Aorta (tissue), 5 donors: ENCODE data around the gene KIAA0408. TPM values are rescaled to one million over a fixed set of nuclear protein-coding genes. Genes with fewer than 3 reads are reported as not detected.

Source experiments
- ATAC-seq: fragments of 200-7000 bp; cut with Tn5 transposase; one replicate; pipeline ENCODE4 v1.9.1; 2022; ENCODE audit warnings: moderate library complexity; ENCODE audit not compliant: low FRiP score
- DNase-seq, 2 donors: peaks; one replicate each; pipeline ENCODE4 v3.0.0-alpha.2; 2020
- H3K27ac ChIP-seq, 2 donors: one replicate each; pipeline ENCODE4 v1.5.1; 2013; ENCODE audit warnings: low read length in 2 of 2, mild to moderate bottlenecking in 2 of 2, moderate library complexity in 2 of 2, control low read depth in 1 of 2, inconsistent platforms in 1 of 2, low read depth in 1 of 2
- H3K27me3 ChIP-seq, 2 donors: one replicate each; pipeline ENCODE4 v1.6.1; 2013; ENCODE audit warnings: control low read depth in 1 of 2, low read length in 1 of 2, mild to moderate bottlenecking in 1 of 2, moderate library complexity in 1 of 2; ENCODE audit not compliant: insufficient read depth in 2 of 2, control insufficient read depth in 1 of 2
- H3K36me3 ChIP-seq, 2 donors: one replicate each; pipeline ENCODE4 v1.6.1; 2013; ENCODE audit warnings: control low read depth in 1 of 2, low read length in 1 of 2, mild to moderate bottlenecking in 1 of 2; ENCODE audit not compliant: insufficient read depth in 2 of 2, control insufficient read depth in 1 of 2
- H3K4me1 ChIP-seq, 2 donors: one replicate each; pipeline ENCODE4 v1.6.1; 2013; ENCODE audit warnings: low read length in 2 of 2, control low read depth in 1 of 2, mild to moderate bottlenecking in 1 of 2, moderate library complexity in 1 of 2; ENCODE audit not compliant: insufficient read depth in 2 of 2, control insufficient read depth in 1 of 2
- H3K4me3 ChIP-seq, 2 donors: one replicate each; pipeline ENCODE4 v1.5.1; 2013; ENCODE audit warnings: low read length in 2 of 2, control low read depth in 1 of 2, mild to moderate bottlenecking in 1 of 2
- H3K9me3 ChIP-seq: one replicate; pipeline ENCODE4 v1.6.1; 2013; ENCODE audit warnings: mild to moderate bottlenecking, low read length; ENCODE audit not compliant: control insufficient read depth
- WGBS, 2 donors: extraction: QIAGEN DNeasy Blood & Tissue Kit; methylation state at CpG; one replicate each; pipeline ENCODE4 v1.1.7; 2013; 5-methylcytosine and 5-hydroxymethylcytosine counted together
- intact Hi-C, 2 donors: fragments of 100-400 bp; cut with DNase I; formaldehyde crosslinking; loops; one replicate each; pipeline versions ENCODE4 v1.14.2 to v1.15.0; 2022
- long read RNA-seq, 2 donors: library from polyadenylated mRNA; unstranded; transcript quantifications; one replicate each; pipeline ENCODE4 v2.0.0, GENCODE V29; 2020 to 2021
- polyA plus RNA-seq, 2 donors: library from polyadenylated mRNA; stranded (reverse); fragments of 200-250 nt; gene quantifications; one replicate each; pipeline ENCODE4 v1.2.3, GENCODE V29; 2013
- total RNA-seq, 2 donors: library from RNA; stranded (reverse); fragmentation: NEBNext Ultra II Directional; extraction: Animal tissue kit (Norgen Biotek cat#: 25700); gene quantifications; one replicate each; pipeline ENCODE4 v1.2.1, GENCODE V29; 2021
- donor health status: healthy with polysubstance abuse.
- donor health status: Bipolar disorder and iron deficiency.
- donor health status: DM: no; HTN: no; CAD: no.
- donor health status: DM: no; HTN: no; CAD: no.
- donor health status: DM: yes; HTN: yes; CAD: no.

Gene KIAA0408
- total RNA-seq (1 to 10 TPM; 1.9 to 6.2 TPM), polyA plus RNA-seq (1 to 10 TPM in 1 of 2 donors, under 1 TPM in 1; 0.63 to 4.2 TPM)
- long read RNA-seq, donor 1 = 0 reads
- long read RNA-seq, donor 2, partial matches to known transcripts = 1 of 1 reads
- long read RNA-seq, donor 2, other reads (novel, unspliced or antisense) = 0 of 1 reads

DNA sequence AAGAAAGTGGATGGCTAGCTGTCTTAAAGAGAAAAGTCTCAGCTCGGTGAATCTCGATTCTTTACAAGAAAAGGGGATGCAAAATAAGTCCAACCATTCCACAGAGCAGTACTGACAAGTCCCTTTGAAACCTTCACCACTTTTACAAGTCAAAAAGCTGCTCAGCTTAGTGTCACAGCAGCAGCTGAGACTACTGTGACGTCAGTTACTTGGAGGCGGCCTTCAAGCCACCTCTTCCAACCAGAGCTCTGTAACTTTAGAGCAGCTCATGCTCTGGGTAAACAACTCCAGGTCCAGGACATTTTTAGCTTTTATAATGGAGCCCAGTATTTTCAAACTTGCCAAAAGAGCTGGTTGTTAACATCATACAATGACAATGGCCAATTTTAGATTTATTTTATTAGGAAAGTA lies at the start of gene KIAA0408:
Gene KIAA0408 (minus strand): TSS at position 159 of the 411 bp plus-strand sequence. CDS start 5,408 bp downstream, outside the sequence.
- intact Hi-C loops = no loop called here
- Histone ChIP-seq H3K4me3 (peak within 1 kb of the TSS; percentile 67 to 80), H3K4me1 (peaks cover 0 to 3% of the 10 kb centered on the region in 2 donors), H3K27ac (peak within 1 kb of the TSS; percentile 43 to 91), H3K36me3 (no peaks in the 10 kb centered on the region), H3K9me3 (no peaks in the 10 kb centered on the region), H3K27me3 (no peaks in the 10 kb centered on the region)
- DNase-seq (peak; percentile 76 to 84), ATAC-seq (peak; percentile 93)
- 2 to 6% methylated on average over 4 of the region's 4 CpGs for WGBS, 2 donors

DNA sequence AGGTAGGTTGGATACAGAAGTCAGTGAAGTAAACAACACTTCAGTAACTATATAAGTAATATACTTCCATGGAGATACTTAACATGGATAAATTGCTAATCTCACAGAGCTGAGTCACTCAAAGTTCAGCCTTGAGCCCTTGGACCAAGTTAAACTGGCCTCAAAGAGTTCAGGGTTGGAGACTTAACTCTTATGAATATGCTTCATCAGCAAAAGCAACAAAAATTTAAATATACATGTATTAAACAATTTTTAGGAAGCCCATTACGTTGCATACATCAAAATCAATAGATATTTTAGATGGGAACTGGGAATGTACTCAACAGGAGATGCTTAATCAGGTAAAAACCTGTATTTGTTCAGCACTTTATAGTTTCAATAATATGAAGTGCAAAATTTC lies 47.7 kb upstream of the KIAA0408 start:
- Histone ChIP-seq H3K27me3 (no peaks in the 10 kb centered on the region), H3K4me1 (no peaks in the 10 kb centered on the region), H3K4me3 (no peak overlapping the region), H3K27ac (no peak overlapping the region), H3K36me3 (no peaks in the 10 kb centered on the region), H3K9me3 (no peaks in the 10 kb centered on the region)
- DNase-seq (no peak), ATAC-seq (no peak)
- 82 to 90% methylated on average over 1 of the region's 1 CpG for WGBS, 2 donors
- intact Hi-C loops = no loop called here

DNA sequence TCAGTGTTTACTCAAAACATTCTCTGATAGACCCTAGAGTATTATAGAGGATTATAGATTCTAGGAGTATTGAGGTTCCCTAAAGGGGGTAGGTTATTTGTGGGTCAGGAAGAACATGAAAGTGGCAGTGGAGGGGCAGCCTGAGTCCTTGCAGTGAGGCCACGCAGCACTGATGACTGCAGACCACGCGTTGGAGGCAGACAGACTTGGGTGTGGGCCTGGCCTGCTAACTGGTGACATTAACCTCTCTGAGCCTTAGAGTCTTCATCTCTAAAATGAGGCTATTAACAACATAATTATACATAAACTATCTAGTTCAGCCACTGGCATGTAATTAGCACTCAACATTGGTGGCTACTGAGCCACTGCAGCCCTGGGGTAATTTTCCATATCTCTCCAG lies 43.8 kb upstream of the KIAA0408 start:
- H3K27ac ChIP-seq = no peak overlapping the region
- H3K27me3 ChIP-seq = no peaks in the 10 kb centered on the region
- no peak overlapping the region for H3K4me3 ChIP-seq
- DNase-seq (no peak), ATAC-seq (no peak)
- H3K36me3 ChIP-seq = no peaks in the 10 kb centered on the region
- intact Hi-C loops = no loop called here
- H3K9me3 ChIP-seq = no peaks in the 10 kb centered on the region
- no peaks in the 10 kb centered on the region for H3K4me1 ChIP-seq
- WGBS, 2 donors = 90 to 93% methylated on average over 3 of the region's 3 CpGs

DNA sequence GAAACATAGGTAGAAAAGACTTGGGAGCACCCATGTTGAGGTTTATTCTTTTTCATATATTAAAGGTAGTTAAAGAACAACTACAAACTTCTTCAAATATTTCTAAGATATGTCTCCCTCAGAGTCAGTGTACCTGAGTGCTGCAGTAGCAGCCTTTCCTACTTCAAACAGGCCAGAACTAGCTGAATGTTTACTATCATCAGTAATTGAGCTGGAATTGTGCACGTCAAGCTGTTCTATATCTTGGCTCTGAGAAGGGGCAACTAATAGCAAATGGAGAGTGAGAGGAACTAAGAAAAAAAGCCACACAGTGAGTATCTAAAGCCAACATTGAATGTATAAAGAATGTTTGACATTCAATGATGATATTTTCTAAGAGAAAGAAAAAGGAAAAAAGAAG lies 38.2 kb upstream of the KIAA0408 start:
- Histone ChIP-seq H3K4me3 (no peak overlapping the region), H3K9me3 (no peaks in the 10 kb centered on the region), H3K36me3 (no peaks in the 10 kb centered on the region), H3K27me3 (no peaks in the 10 kb centered on the region), H3K27ac (no peak overlapping the region), H3K4me1 (no peaks in the 10 kb centered on the region)
- 55 to 68% methylated on average over 1 of the region's 1 CpG for WGBS, 2 donors
- DNase-seq (no peak), ATAC-seq (no peak)
- intact Hi-C loops = no loop called here

DNA sequence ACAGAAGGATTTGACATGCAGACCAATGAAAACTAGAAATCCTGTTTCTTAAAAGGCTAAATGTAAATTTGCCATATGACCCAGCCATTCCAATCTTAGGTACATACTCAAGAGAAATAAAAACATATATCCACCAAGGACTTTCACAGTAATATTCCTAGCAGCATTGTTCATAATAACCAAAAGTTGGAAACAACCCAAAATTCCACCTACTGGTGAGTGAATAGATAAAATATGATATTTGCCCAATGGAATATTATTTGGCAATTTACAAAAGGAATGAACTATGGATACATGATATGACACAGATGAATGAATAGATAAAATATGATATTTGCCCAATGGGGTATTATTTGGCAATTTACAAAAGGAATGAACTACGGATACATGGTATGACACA lies 37.3 kb upstream of the KIAA0408 start:
- no peaks in the 10 kb centered on the region for H3K27me3 ChIP-seq
- H3K9me3 ChIP-seq = no peaks in the 10 kb centered on the region
- no peak overlapping the region for H3K4me3 ChIP-seq
- intact Hi-C loops = no loop called here
- H3K27ac ChIP-seq = no peak overlapping the region
- WGBS, 2 donors = 79 to 85% methylated on average over 1 of the region's 1 CpG
- no peak for DNase-seq
- H3K4me1 ChIP-seq = no peaks in the 10 kb centered on the region
- H3K36me3 ChIP-seq = no peaks in the 10 kb centered on the region
- no peak for ATAC-seq

DNA sequence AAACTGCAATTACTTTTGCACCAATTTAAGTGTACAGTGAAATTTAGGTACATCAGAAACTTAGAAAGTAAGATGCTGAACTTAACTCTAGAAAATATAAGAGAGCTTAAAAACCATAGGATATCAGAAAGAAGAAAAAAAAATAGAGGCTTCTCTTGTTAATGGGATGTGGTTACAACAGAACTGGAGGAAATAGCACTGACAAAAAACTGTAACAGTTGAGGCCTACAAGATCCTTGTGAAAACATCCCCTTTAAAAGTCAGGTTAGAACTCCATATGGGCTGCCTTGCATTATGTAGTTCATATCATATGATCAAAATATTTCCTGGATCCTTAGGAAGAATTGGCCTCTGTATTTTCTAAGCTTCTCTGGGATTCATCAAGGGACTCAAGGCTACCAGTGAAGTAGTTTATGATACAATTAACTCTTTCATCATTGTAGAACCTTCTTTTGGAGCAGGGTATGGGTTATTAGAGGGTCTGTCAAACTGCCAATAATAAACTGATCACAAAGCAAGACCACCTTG lies 35.1 kb upstream of the KIAA0408 start:
- H3K4me1 ChIP-seq = no peaks in the 10 kb centered on the region
- H3K27ac ChIP-seq = no peak overlapping the region
- intact Hi-C loops = no loop called here
- ATAC-seq (no peak), DNase-seq (no peak)
- H3K9me3 ChIP-seq = no peaks in the 10 kb centered on the region
- no peak overlapping the region for H3K4me3 ChIP-seq
- no peaks in the 10 kb centered on the region for H3K36me3 ChIP-seq
- no peaks in the 10 kb centered on the region for H3K27me3 ChIP-seq

DNA sequence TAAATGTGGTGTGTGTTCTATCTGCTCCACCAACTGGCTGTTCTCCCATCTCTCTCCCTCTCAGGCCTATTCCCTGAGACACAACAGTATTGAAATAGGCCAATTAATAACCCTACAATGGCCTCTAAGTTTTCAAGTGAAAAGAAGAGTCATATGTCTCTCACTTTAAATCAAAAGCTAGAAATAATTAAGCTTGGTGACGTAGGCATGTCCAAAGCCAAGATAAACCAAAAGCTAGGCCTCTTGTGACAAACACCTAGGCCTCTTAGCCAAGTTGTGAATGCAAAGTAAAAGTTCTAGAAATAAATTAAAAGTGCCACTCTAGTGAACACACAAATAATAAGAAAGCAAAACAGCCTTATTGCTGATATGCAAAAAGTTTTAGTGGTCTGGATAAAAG lies 30.1 kb upstream of the KIAA0408 start:
- WGBS, 2 donors = 73 to 74% methylated on average over 1 of the region's 1 CpG

DNA sequence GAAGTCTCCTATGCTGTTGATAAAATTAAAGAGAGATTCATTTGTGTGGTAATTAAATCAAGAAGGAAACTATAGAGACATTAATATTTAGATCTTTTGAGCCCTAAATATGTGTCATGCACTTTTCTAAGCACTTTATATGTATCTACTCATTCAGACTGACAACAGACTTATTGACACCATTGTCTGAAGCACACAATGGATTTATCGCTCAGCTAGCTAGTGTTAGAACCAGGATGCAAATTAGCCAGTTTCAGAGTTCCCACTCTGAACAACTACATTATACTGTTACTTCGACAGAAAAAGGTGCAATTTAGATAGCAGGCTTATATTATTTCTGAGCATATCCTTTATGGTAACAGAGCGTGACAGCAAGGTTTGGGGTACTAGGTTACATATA lies 27.7 kb upstream of the KIAA0408 start:
- DNase-seq = no peak
- H3K27ac ChIP-seq = no peak overlapping the region
- intact Hi-C loops = no loop called here
- no peak for ATAC-seq
- H3K4me1 ChIP-seq = no peaks in the 10 kb centered on the region
- no peaks in the 10 kb centered on the region for H3K36me3 ChIP-seq
- H3K9me3 ChIP-seq = no peaks in the 10 kb centered on the region
- no peaks in the 10 kb centered on the region for H3K27me3 ChIP-seq
- 93 to 95% methylated on average over 3 of the region's 3 CpGs for WGBS, 2 donors
- H3K4me3 ChIP-seq = no peak overlapping the region

More for the DNA sequence above, 30.1 kb upstream of the KIAA0408 start:
- Histone ChIP-seq H3K4me1 (no peaks in the 10 kb centered on the region), H3K4me3 (no peak overlapping the region), H3K36me3 (no peaks in the 10 kb centered on the region), H3K27me3 (no peaks in the 10 kb centered on the region), H3K9me3 (no peaks in the 10 kb centered on the region), H3K27ac (no peak overlapping the region)
- ATAC-seq = no peak
- intact Hi-C loops = no loop called here
- DNase-seq = no peak

DNA sequence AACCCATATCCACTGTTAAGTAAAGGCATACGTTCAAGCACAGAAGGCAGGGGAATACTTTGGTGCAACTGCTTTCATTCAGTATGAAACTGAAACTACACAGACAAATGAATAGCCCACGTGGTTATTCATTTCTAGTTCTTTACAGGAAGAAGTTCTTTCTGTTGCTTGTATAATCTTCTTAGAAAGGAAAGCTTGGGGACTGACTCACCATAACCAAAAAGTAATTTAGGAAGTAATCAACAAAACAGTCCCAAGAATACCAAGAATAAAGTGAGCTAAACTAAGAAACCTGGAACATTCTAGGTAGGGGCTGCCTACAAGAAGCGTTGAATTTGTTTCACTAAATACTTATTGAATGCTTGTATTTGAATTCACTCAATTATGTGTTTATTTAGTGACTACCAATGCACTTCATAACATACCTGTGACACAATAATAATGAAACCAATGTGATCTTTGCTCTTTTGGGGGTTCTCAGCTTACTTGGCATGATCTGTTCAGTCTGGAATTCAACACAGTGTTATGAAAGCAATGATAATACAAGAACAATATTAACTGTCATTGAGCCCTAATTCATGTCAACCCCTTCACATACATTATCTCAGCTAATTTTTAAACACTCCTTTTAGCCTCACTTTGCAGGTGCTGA lies 25.1 kb upstream of the KIAA0408 start:
- no peak for ATAC-seq
- Histone ChIP-seq H3K27me3 (no peaks in the 10 kb centered on the region), H3K4me1 (no peaks in the 10 kb centered on the region), H3K36me3 (no peaks in the 10 kb centered on the region), H3K4me3 (no peak overlapping the region), H3K9me3 (no peaks in the 10 kb centered on the region), H3K27ac (no peak overlapping the region)
- DNase-seq = no peak
- intact Hi-C loops = no loop called here
- WGBS, 2 donors = 40 to 47% methylated on average over 3 of the region's 3 CpGs
